Neuronal stem cell (in vitro differentiated cells): Measurements from ENCODE around the gene MEX3A.

ENCODE experiments used
- DNase-seq: peaks from one replicate; pipeline ENCODE4 v3.0.0-alpha.2; 2013; ENCODE audit warnings: low spot score
- H2AFZ ChIP-seq: one replicate; pipeline ENCODE4 v1.6.1; 2013; ENCODE audit warnings: mild to moderate bottlenecking, low read length, inconsistent platforms
- H2AK5ac ChIP-seq: 2 replicates; pipeline ENCODE4 v1.6.1; 2013; ENCODE audit warnings: low read depth, mild to moderate bottlenecking, inconsistent platforms, low read length, moderate library complexity, mixed read lengths
- H2BK120ac ChIP-seq: 2 replicates; pipeline ENCODE4 v1.6.1; 2013; ENCODE audit warnings: low read depth, mild to moderate bottlenecking, inconsistent platforms, low read length, moderate library complexity, mixed read lengths
- H2BK12ac ChIP-seq: one replicate; pipeline ENCODE4 v1.6.1; 2013; ENCODE audit warnings: low read length, inconsistent platforms
- H2BK15ac ChIP-seq: 2 replicates; pipeline ENCODE4 v1.6.1; 2013; ENCODE audit warnings: mild to moderate bottlenecking, low read length, inconsistent platforms, mixed read lengths
- H2BK5ac ChIP-seq: one replicate; pipeline ENCODE4 v1.6.1; 2013; ENCODE audit warnings: inconsistent platforms, mild to moderate bottlenecking, low read length, moderate library complexity
- H3K14ac ChIP-seq: one replicate; pipeline ENCODE4 v1.6.1; 2013; ENCODE audit warnings: low read length, inconsistent platforms
- H3K18ac ChIP-seq: 2 replicates; pipeline ENCODE4 v1.6.1; 2013; ENCODE audit warnings: low read length, inconsistent platforms
- H3K23ac ChIP-seq: 2 replicates; pipeline ENCODE4 v1.6.1; 2013; ENCODE audit warnings: low read depth, mild to moderate bottlenecking, mixed read lengths, low read length, inconsistent platforms; ENCODE audit not compliant: poor library complexity
- H3K27ac ChIP-seq: replicated peaks from 3 replicates; pipeline ENCODE4 v1.5.1; 2013; ENCODE audit warnings: low read length, inconsistent platforms
- H3K27me3 ChIP-seq, 3 experiments: 2 replicates each; pipeline ENCODE4 v1.6.1; 2013; ENCODE audit warnings: low read length in 3 of 3, mild to moderate bottlenecking in 2 of 3, inconsistent platforms in 1 of 3, low read depth in 1 of 3, mixed read lengths in 1 of 3, moderate library complexity in 1 of 3; ENCODE audit not compliant: control insufficient read depth in 3 of 3, insufficient read depth in 3 of 3
- H3K36me3 ChIP-seq, 2 donors: replicated peaks in 1 of 2; 2 replicates each; pipeline ENCODE4 v1.6.1; 2013; ENCODE audit warnings: low read length in 2 of 2; ENCODE audit not compliant: control insufficient read depth in 2 of 2, insufficient read depth in 2 of 2
- H3K4ac ChIP-seq: 2 replicates; pipeline ENCODE4 v1.6.1; 2013; ENCODE audit warnings: inconsistent platforms, mild to moderate bottlenecking, low read length, moderate library complexity
- H3K4me1 ChIP-seq, 2 donors: 1 replicate in 1 of 2; 2 replicates in 1 of 2; pipeline ENCODE4 v1.6.1; 2013; ENCODE audit warnings: low read length in 2 of 2, low read depth in 1 of 2; ENCODE audit not compliant: control insufficient read depth in 2 of 2, insufficient read depth in 1 of 2
- H3K4me2 ChIP-seq: one replicate; pipeline ENCODE4 v1.6.1; 2013; ENCODE audit warnings: mild to moderate bottlenecking, low read length, inconsistent platforms; ENCODE audit not compliant: insufficient read depth, poor library complexity, severe bottlenecking
- H3K4me3 ChIP-seq, 2 donors: 2 replicates each; pipeline ENCODE4 v1.5.1; 2013; ENCODE audit warnings: low read length in 2 of 2, mild to moderate bottlenecking in 2 of 2, inconsistent platforms in 1 of 2, moderate library complexity in 1 of 2
- H3K79me1 ChIP-seq: one replicate; pipeline ENCODE4 v1.6.1; 2013; ENCODE audit warnings: low read depth, mild to moderate bottlenecking, inconsistent platforms, low read length, moderate library complexity
- H3K9ac ChIP-seq: one replicate; pipeline ENCODE4 v1.6.1; 2013; ENCODE audit warnings: mild to moderate bottlenecking, low read depth, low read length, inconsistent platforms; ENCODE audit not compliant: poor library complexity
- H3K9me3 ChIP-seq, 2 donors: replicated peaks in 1 of 2; 2 replicates each; pipeline versions ENCODE3 to v1.6.1; 2013; ENCODE audit warnings: low read length in 2 of 2, mild to moderate bottlenecking in 2 of 2, inconsistent platforms in 1 of 2, low read depth in 1 of 2, mixed read lengths in 1 of 2, moderate library complexity in 1 of 2; ENCODE audit not compliant: control insufficient read depth in 2 of 2, insufficient read depth in 1 of 2
- H4K8ac ChIP-seq: one replicate; pipeline ENCODE4 v1.6.1; 2013; ENCODE audit warnings: low read depth, mild to moderate bottlenecking, inconsistent platforms, low read length, moderate library complexity
- H4K91ac ChIP-seq: one replicate; pipeline ENCODE4 v1.6.1; 2013; ENCODE audit warnings: low read length, low read depth, mild to moderate bottlenecking, inconsistent platforms; ENCODE audit not compliant: poor library complexity
- WGBS, 2 donors: extraction: QIAGEN DNeasy Blood & Tissue Kit; methylation state at CpG; one replicate each; pipeline ENCODE4 v1.1.7; 2013; ENCODE audit warnings: missing lambda C conversion rate in 2 of 2, mixed read lengths in 1 of 2; ENCODE audit not compliant: insufficient read length in 2 of 2, insufficient replicate concordance in 1 of 2; ENCODE audit errors: extremely low coverage in 2 of 2; 5-methylcytosine and 5-hydroxymethylcytosine counted together

The MEX3A gene

DNA sequence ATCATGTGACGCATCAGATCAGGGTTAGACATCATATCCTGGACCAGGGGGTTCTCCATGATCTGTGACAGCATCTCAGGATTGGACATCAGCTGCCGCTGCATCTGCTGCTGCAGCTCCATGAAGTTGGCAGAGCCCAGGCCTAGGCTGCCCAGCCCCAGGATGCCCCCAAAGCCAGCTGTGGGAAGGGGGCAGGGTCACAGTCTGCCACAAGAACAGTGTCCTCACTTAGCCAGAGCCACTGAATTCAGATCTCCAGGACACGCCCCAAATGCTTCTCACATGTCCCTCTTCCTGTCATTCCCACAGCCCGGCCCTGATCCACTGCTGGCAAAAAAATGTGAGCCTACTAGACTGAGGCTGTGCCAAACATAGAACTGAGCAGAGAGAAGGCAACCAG lies 31.9 kb downstream of the MEX3A start:
- Histone ChIP-seq H2BK5ac (no peak overlapping the region), H2AK5ac (no peak overlapping the region), H3K14ac (no peak overlapping the region), H3K27me3 (no peaks in the 10 kb centered on the region), H4K91ac (no peak overlapping the region), H3K9ac (no peak overlapping the region), H2AFZ (no peak overlapping the region), H2BK12ac (no peak overlapping the region), H3K23ac (peak overlapping the region; percentile 47), H2BK15ac (no peak overlapping the region), H4K8ac (no peak overlapping the region), H3K18ac (no peak overlapping the region), H2BK120ac (no peak overlapping the region), H3K4me1 (peaks cover under 1 to 3% of the 10 kb centered on the region in 2 donors), H3K9me3 (no peaks in the 10 kb centered on the region), H3K4me2 (no peak overlapping the region), H3K79me1 (peaks cover 13% of the 10 kb centered on the region), H3K36me3 (peaks cover 26 to 61% of the 10 kb centered on the region in 2 donors), H3K27ac (no peak overlapping the region), H3K4ac (no peak overlapping the region), H3K4me3 (no peak overlapping the region)
- DNase-seq: no peak
- no CpG with 5 or more reads among the region's 4 CpGs for WGBS, 2 donors

DNA sequence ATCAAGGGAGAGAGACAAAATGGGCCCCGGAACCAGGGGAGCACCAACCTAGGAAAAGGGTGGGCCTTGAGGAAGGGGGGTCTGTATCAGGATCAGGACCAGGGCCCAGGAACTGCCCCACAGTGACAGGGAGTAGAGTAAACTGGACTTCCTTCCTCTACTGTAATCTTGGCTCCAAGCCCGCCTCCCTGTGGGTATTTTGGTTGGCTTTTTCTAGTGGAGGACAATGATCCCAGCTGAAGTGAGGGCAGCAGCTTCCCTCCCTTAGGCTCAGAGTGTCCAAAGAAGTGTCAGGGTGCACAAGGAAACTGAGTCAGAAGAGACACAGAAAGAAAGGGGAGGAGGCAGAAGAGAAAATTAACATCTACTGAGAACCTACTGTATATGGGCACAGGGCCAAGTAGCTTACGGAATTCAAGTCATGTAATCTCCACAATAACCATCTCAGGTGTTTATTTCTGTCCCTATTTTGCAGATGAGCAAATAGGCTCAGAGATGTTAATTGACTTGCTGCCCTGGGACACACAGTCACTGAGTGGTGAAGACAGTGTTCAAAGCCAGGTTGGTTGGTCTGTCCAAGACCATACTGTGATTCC lies 33.5 kb downstream of the MEX3A start:
- no peak overlapping the region for H2AK5ac ChIP-seq
- no peak overlapping the region for H3K4me3 ChIP-seq
- H2BK15ac ChIP-seq: no peak overlapping the region
- no peak overlapping the region for H2AFZ ChIP-seq
- no CpG with 5 or more reads among the region's 3 CpGs for WGBS, 2 donors
- H3K79me1 ChIP-seq: peaks cover 10% of the 10 kb centered on the region
- H3K27me3 ChIP-seq: no peaks in the 10 kb centered on the region
- H3K14ac ChIP-seq: no peak overlapping the region
- no peak overlapping the region for H2BK12ac ChIP-seq
- H3K4ac ChIP-seq: no peak overlapping the region
- no peak overlapping the region for H3K27ac ChIP-seq
- no peak overlapping the region for H4K91ac ChIP-seq
- peaks cover 39 to 75% of the 10 kb centered on the region in 2 donors for H3K36me3 ChIP-seq
- no peak overlapping the region for H2BK5ac ChIP-seq
- no peak overlapping the region for H3K23ac ChIP-seq
- H3K4me1 ChIP-seq: peaks cover 0 to 2% of the 10 kb centered on the region in 2 donors
- no peak overlapping the region for H3K9ac ChIP-seq
- H3K9me3 ChIP-seq: no peaks in the 10 kb centered on the region
- no peak overlapping the region for H3K4me2 ChIP-seq
- H3K18ac ChIP-seq: no peak overlapping the region
- no peak for DNase-seq
- H4K8ac ChIP-seq: no peak overlapping the region
- no peak overlapping the region for H2BK120ac ChIP-seq

DNA sequence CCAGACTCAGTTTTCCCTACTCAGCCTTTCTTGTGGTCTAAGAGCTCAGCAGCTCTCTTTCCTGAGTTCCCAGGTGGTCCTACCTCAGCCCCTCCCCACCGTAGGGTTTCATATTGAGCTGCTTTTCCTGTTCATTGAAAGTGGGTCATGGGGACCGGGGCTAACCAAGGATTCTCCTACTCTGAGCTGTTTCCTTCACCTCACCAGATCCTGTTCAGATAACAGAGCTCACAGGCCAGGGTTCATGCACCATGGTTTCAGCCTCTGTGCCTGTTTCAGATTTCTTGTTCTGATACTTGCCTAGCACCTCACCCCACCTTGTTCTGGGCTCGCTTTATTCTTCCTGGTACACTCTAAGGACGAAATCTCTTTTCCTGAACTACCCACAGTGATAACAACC lies 37.2 kb downstream of the MEX3A start:
- H2BK15ac ChIP-seq: no peak overlapping the region
- H4K91ac ChIP-seq: no peak overlapping the region
- no peak overlapping the region for H2BK12ac ChIP-seq
- H3K14ac ChIP-seq: no peak overlapping the region
- no peak overlapping the region for H2BK5ac ChIP-seq
- no peak overlapping the region for H3K23ac ChIP-seq
- H3K9ac ChIP-seq: no peak overlapping the region
- H2BK120ac ChIP-seq: no peak overlapping the region
- H4K8ac ChIP-seq: no peak overlapping the region
- H3K4me1 ChIP-seq: no peaks in the 10 kb centered on the region
- H3K4ac ChIP-seq: no peak overlapping the region
- no peaks in the 10 kb centered on the region for H3K27me3 ChIP-seq
- no CpG with 5 or more reads among the region's 4 CpGs for WGBS, 2 donors
- no peak for DNase-seq
- no peaks in the 10 kb centered on the region for H3K9me3 ChIP-seq
- no peak overlapping the region for H2AK5ac ChIP-seq
- no peak overlapping the region for H2AFZ ChIP-seq
- H3K27ac ChIP-seq: no peak overlapping the region
- H3K79me1 ChIP-seq: peaks cover 7% of the 10 kb centered on the region
- peaks cover 51 to 91% of the 10 kb centered on the region in 2 donors for H3K36me3 ChIP-seq
- H3K18ac ChIP-seq: no peak overlapping the region
- H3K4me3 ChIP-seq: no peak overlapping the region
- no peak overlapping the region for H3K4me2 ChIP-seq

DNA sequence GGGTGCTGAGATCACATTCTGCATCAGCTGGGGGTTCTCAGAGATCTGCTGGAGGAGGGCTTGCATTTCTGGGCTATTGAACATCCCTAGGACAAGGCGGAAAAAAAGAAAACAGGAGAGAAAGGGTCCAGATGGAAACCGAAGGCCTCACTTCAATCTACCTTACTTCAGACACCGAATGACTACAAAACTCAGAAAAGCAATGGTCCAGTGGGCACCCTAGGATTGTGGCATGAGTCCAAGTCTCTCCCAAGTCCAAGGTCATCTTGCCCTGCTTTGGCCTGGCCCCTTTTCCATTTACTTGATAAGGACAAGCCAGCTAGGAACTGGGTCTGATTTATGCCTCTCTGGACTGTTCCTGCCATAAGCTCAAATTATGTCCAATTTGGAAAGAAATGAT lies 39.4 kb downstream of the MEX3A start:
- WGBS, 2 donors: no CpG with 5 or more reads among the region's 3 CpGs
- no peak overlapping the region for H3K4ac ChIP-seq
- H3K4me1 ChIP-seq: no peaks in the 10 kb centered on the region
- H3K79me1 ChIP-seq: peaks cover 1% of the 10 kb centered on the region
- H2AFZ ChIP-seq: no peak overlapping the region
- H3K27me3 ChIP-seq: no peaks in the 10 kb centered on the region
- peaks cover 33 to 89% of the 10 kb centered on the region in 2 donors for H3K36me3 ChIP-seq
- H3K18ac ChIP-seq: no peak overlapping the region
- no peak overlapping the region for H3K23ac ChIP-seq
- no peak overlapping the region for H3K9ac ChIP-seq
- no peak for DNase-seq
- H3K9me3 ChIP-seq: no peaks in the 10 kb centered on the region
- H2BK120ac ChIP-seq: no peak overlapping the region
- no peak overlapping the region for H3K4me2 ChIP-seq
- no peak overlapping the region for H2AK5ac ChIP-seq
- no peak overlapping the region for H2BK15ac ChIP-seq
- H3K4me3 ChIP-seq: no peak overlapping the region
- H2BK5ac ChIP-seq: no peak overlapping the region
- H3K27ac ChIP-seq: no peak overlapping the region
- no peak overlapping the region for H4K91ac ChIP-seq
- no peak overlapping the region for H3K14ac ChIP-seq
- no peak overlapping the region for H2BK12ac ChIP-seq
- H4K8ac ChIP-seq: no peak overlapping the region
